Measurements from ENCODE around the gene CHST11.

Gene CHST11

GRCh38 chr12:104482748-104483147 is 26.0 kb downstream of the CHST11 start:
- no peak for DNase-seq (ENCODE audit: low read depth)

GRCh38 chr12:104484079-104484478 is 27.3 kb downstream of the CHST11 start:
- DNase-seq (ENCODE audit: low read depth): no peak

- peak; percentile 27 for DNase-seq (ENCODE audit: low read depth)
These were observed 29.1 kb downstream of the CHST11 start for GRCh38 chr12:104485651-104486362.

GRCh38 chr12:104486363-104486750 is 29.6 kb downstream of the CHST11 start:
- no peak for DNase-seq (ENCODE audit: low read depth)

GRCh38 chr12:104486943-104487819 is 30.4 kb downstream of the CHST11 start:
- no peak for DNase-seq (ENCODE audit: low read depth)

GRCh38 chr12:104488374-104488773 is 31.6 kb downstream of the CHST11 start:
- no peak for DNase-seq (ENCODE audit: low read depth)

- no peak for DNase-seq (ENCODE audit: low read depth)
These were observed 33.4 kb downstream of the CHST11 start for GRCh38 chr12:104490186-104490585.

- no peak for DNase-seq (ENCODE audit: low read depth)
These were observed 34.1 kb downstream of the CHST11 start for GRCh38 chr12:104490850-104491249.

- no peak for DNase-seq (ENCODE audit: low read depth)
These were observed 36.7 kb downstream of the CHST11 start for GRCh38 chr12:104493496-104493895.

GRCh38 chr12:104494137-104494792 is 37.5 kb downstream of the CHST11 start:
- DNase-seq (ENCODE audit: low read depth): peak; percentile 44

GRCh38 chr12:104494793-104495158 is 38.0 kb downstream of the CHST11 start:
- no peak for DNase-seq (ENCODE audit: low read depth)

GRCh38 chr12:104495786-104496185 is 39.0 kb downstream of the CHST11 start:
- DNase-seq (ENCODE audit: low read depth): no peak

GRCh38 chr12:104496336-104496735 is 39.6 kb downstream of the CHST11 start:
- no peak for DNase-seq (ENCODE audit: low read depth)

- no peak for DNase-seq (ENCODE audit: low read depth)
These were observed 41.6 kb downstream of the CHST11 start for GRCh38 chr12:104498211-104498801.

GRCh38 chr12:104499668-104500332 is 43.1 kb downstream of the CHST11 start:
- DNase-seq (ENCODE audit: low read depth): no peak

- DNase-seq (ENCODE audit: low read depth): no peak
These were observed 44.4 kb downstream of the CHST11 start for GRCh38 chr12:104501115-104501514.

- no peak for DNase-seq (ENCODE audit: low read depth)
These were observed 44.9 kb downstream of the CHST11 start for GRCh38 chr12:104501660-104502059.

GRCh38 chr12:104502217-104502616 is 45.5 kb downstream of the CHST11 start:
- DNase-seq (ENCODE audit: low read depth): no peak

- DNase-seq (ENCODE audit: low read depth): no peak
These were observed 45.9 kb downstream of the CHST11 start for GRCh38 chr12:104502638-104503037.

- DNase-seq (ENCODE audit: low read depth): no peak
These were observed 46.4 kb downstream of the CHST11 start for GRCh38 chr12:104503191-104503590.

- DNase-seq (ENCODE audit: low read depth): no peak
These were observed 47.4 kb downstream of the CHST11 start for GRCh38 chr12:104504146-104504545.
